ENCODE measurements around the gene MXI1.
"Not testable (repeated sequence)": the region's sequence is repeated elsewhere in the genome, so short reads cannot be mapped to it uniquely, and the experiment has no call there.

Gene MXI1

GRCh38 chr10:110190170-110190569, 17.2 kb upstream of the MXI1 start:
- no peak for TF ChIP-seq CTCF (IDR thresholded peaks at IDR 0.05; ENCODE audit: poor library complexity, severe bottlenecking)
- ATAC-seq (ENCODE audit: low read depth), result no peak
- no peaks in the 10 kb centered on the region for H3K36me3 ChIP-seq (ENCODE audit: low read depth)
- no peaks in the 10 kb centered on the region for H3K9me3 ChIP-seq (ENCODE audit: severe bottlenecking)
- no peak for DNase-seq (ENCODE audit: low spot score)
- H3K4me3 ChIP-seq (ENCODE audit: severe bottlenecking), result no peak overlapping the region
- no peak overlapping the region for H3K27ac ChIP-seq (ENCODE audit: poor library complexity, severe bottlenecking)
- no peaks in the 10 kb centered on the region for H3K27me3 ChIP-seq (ENCODE audit: insufficient read depth, poor library complexity, severe bottlenecking)
- H3K4me1 ChIP-seq (ENCODE audit: insufficient read depth, poor library complexity, severe bottlenecking), result peaks cover 10% of the 10 kb centered on the region

- H3K27ac ChIP-seq (ENCODE audit: poor library complexity, severe bottlenecking), result no peak overlapping the region
- H3K4me3 ChIP-seq (ENCODE audit: severe bottlenecking), result no peak overlapping the region
- no peak for TF ChIP-seq CTCF (IDR thresholded peaks at IDR 0.05; ENCODE audit: poor library complexity, severe bottlenecking)
- H3K4me1 ChIP-seq (ENCODE audit: insufficient read depth, poor library complexity, severe bottlenecking), result peaks cover 10% of the 10 kb centered on the region
- H3K27me3 ChIP-seq (ENCODE audit: insufficient read depth, poor library complexity, severe bottlenecking), result no peaks in the 10 kb centered on the region
- no peak for DNase-seq (ENCODE audit: low spot score)
- H3K9me3 ChIP-seq (ENCODE audit: severe bottlenecking), result no peaks in the 10 kb centered on the region
- ATAC-seq (ENCODE audit: low read depth), result no peak
- H3K36me3 ChIP-seq (ENCODE audit: low read depth), result no peaks in the 10 kb centered on the region
These were observed 14.9 kb upstream of the MXI1 start for GRCh38 chr10:110192552-110192951.

- ATAC-seq (ENCODE audit: low read depth) (no peak), DNase-seq (ENCODE audit: low spot score) (no peak)
- no peaks in the 10 kb centered on the region for H3K4me1 ChIP-seq (ENCODE audit: insufficient read depth, poor library complexity, severe bottlenecking)
- H3K27ac ChIP-seq (ENCODE audit: poor library complexity, severe bottlenecking), result no peak overlapping the region
- H3K27me3 ChIP-seq (ENCODE audit: insufficient read depth, poor library complexity, severe bottlenecking), result no peaks in the 10 kb centered on the region
- no peak for TF ChIP-seq CTCF (IDR thresholded peaks at IDR 0.05; ENCODE audit: poor library complexity, severe bottlenecking)
- no peaks in the 10 kb centered on the region for H3K36me3 ChIP-seq (ENCODE audit: low read depth)
- no peaks in the 10 kb centered on the region for H3K9me3 ChIP-seq (ENCODE audit: severe bottlenecking)
- no peak overlapping the region for H3K4me3 ChIP-seq (ENCODE audit: severe bottlenecking)
These were observed 6.9 kb upstream of the MXI1 start for GRCh38 chr10:110200503-110200902.

GRCh38 chr10:110201046-110201445, 6.4 kb upstream of the MXI1 start:
- not testable (repeated sequence) for H3K27me3 ChIP-seq (ENCODE audit: insufficient read depth, poor library complexity, severe bottlenecking); H3K4me1 ChIP-seq (ENCODE audit: insufficient read depth, poor library complexity, severe bottlenecking); H3K36me3 ChIP-seq (ENCODE audit: low read depth); ATAC-seq (ENCODE audit: low read depth); DNase-seq (ENCODE audit: low spot score); H3K4me3 ChIP-seq (ENCODE audit: severe bottlenecking); H3K27ac ChIP-seq (ENCODE audit: poor library complexity, severe bottlenecking); H3K9me3 ChIP-seq (ENCODE audit: severe bottlenecking)

- no peak for ATAC-seq (ENCODE audit: low read depth)
- no peaks in the 10 kb centered on the region for H3K27me3 ChIP-seq (ENCODE audit: insufficient read depth, poor library complexity, severe bottlenecking)
These were observed 3.6 kb upstream of the MXI1 start for GRCh38 chr10:110203500-110204455.

More at GRCh38 chr10:110203500-110204455, 3.6 kb upstream of the MXI1 start:
- H3K36me3 ChIP-seq (ENCODE audit: low read depth), result no peaks in the 10 kb centered on the region
- no peaks in the 10 kb centered on the region for H3K9me3 ChIP-seq (ENCODE audit: severe bottlenecking)
- no peak for DNase-seq (ENCODE audit: low spot score)
- TF ChIP-seq CTCF (IDR thresholded peaks at IDR 0.05; ENCODE audit: poor library complexity, severe bottlenecking), result no peak
- no peak overlapping the region for H3K4me3 ChIP-seq (ENCODE audit: severe bottlenecking)
- no peaks in the 10 kb centered on the region for H3K4me1 ChIP-seq (ENCODE audit: insufficient read depth, poor library complexity, severe bottlenecking)
- H3K27ac ChIP-seq (ENCODE audit: poor library complexity, severe bottlenecking), result no peak overlapping the region

All from RWPE2 (cell line).